Liver (tissue), 3 donors: ENCODE measurements around the gene ACOT12.

Experiments
- ATF3 ChIP-seq: IDR thresholded peaks from 2 replicates; pipeline ENCODE4 v1.6.1; 2016; ENCODE audit warnings: antibody characterized with exemption
- CTCF ChIP-seq: fragments of 150-350 bp; IDR thresholded peaks from 2 replicates; pipeline ENCODE4 v1.5.1; 2017; ENCODE audit warnings: improper control_type of control experiment, low read depth, low read length; ENCODE audit not compliant: missing input control
- GABPA ChIP-seq, 2 donors: IDR thresholded peaks in 1 of 2; conservative IDR thresholded peaks in 1 of 2; 2 replicates each; pipeline ENCODE4 v1.6.1; 2016; ENCODE audit warnings: antibody characterized with exemption in 2 of 2, mild to moderate bottlenecking in 1 of 2, moderate library complexity in 1 of 2
- JUND ChIP-seq, 2 donors: IDR thresholded peaks; 2 replicates each; pipeline ENCODE4 v1.6.1; 2016; ENCODE audit warnings: antibody characterized with exemption in 2 of 2
- MAX ChIP-seq: IDR thresholded peaks from 2 replicates; pipeline ENCODE4 v1.6.1; 2016; ENCODE audit warnings: antibody characterized with exemption
- RAD21 ChIP-seq, 2 donors: IDR thresholded peaks; 2 replicates each; pipeline ENCODE4 v1.6.1; 2016; ENCODE audit warnings: antibody characterized with exemption in 2 of 2, mild to moderate bottlenecking in 2 of 2
- REST ChIP-seq: IDR thresholded peaks from 2 replicates; pipeline ENCODE4 v1.6.1; 2016; ENCODE audit warnings: antibody characterized with exemption, mild to moderate bottlenecking
- TAF1 ChIP-seq: conservative IDR thresholded peaks from 2 replicates; pipeline ENCODE4 v1.6.1; 2016; ENCODE audit warnings: antibody characterized with exemption, mild to moderate bottlenecking
- YY1 ChIP-seq: IDR thresholded peaks from 2 replicates; pipeline ENCODE4 v1.6.1; 2016; ENCODE audit warnings: antibody characterized with exemption, mild to moderate bottlenecking
- donor health status: healthy.
- donor health status: healthy.

- no peak for TF ChIP-seq GABPA (IDR thresholded peaks at IDR 0.05 in 1 of 2, conservative IDR thresholded peaks at IDR 0.05 in 1 of 2)
- TF ChIP-seq TAF1: no peak
- TF ChIP-seq CTCF: no peak
- TF ChIP-seq RAD21 (IDR thresholded peaks at IDR 0.05): no peak
- no peak for TF ChIP-seq REST
- no peak for TF ChIP-seq YY1
- TF ChIP-seq MAX: no peak
- TF ChIP-seq JUND (IDR thresholded peaks at IDR 0.05): no peak
- no peak for TF ChIP-seq ATF3
These were observed 43.4 kb downstream of the ACOT12 start for GRCh38 chr5:81350507-81350906.
